Left lobe of liver (tissue), 2 donors: ENCODE measurements around the gene CCDC12. TPM values are rescaled to one million over a fixed set of nuclear protein-coding genes. Genes with fewer than 3 reads are reported as not detected.

Source experiments
- ATAC-seq: fragments of 200-7000 bp; cut with Tn5 transposase; one replicate; pipeline ENCODE4 v1.9.1; 2020; ENCODE audit warnings: mild to moderate bottlenecking, moderate library complexity
- DNase-seq: peaks from one replicate; pipeline ENCODE4 v3.0.0-alpha.2; 2020; ENCODE audit warnings: low spot score
- total RNA-seq: library from RNA; stranded (reverse); gene quantifications from one replicate; pipeline ENCODE4 v1.2.1, GENCODE V29; 2021
- donor health status: DM: no; HTN: no; CAD: no; lungs with moderate emphysema.
- donor health status: DM: no; HTN: yes; CAD: no.

CCDC12 gene
- total RNA-seq, 1 donor from 2014 or later, result 19.3 TPM

GRCh38 chr3:46898321-46899150, 78.0 kb downstream of the CCDC12 start:
- DNase-seq, result no peak
- ATAC-seq, result no peak

GRCh38 chr3:46897829-46898320, 78.7 kb downstream of the CCDC12 start:
- no peak for ATAC-seq
- no peak for DNase-seq

- DNase-seq (no peak), ATAC-seq (no peak)
Observed at GRCh38 chr3:46897031-46897430, 79.5 kb downstream of the CCDC12 start.

GRCh38 chr3:46896386-46896785, 80.2 kb downstream of the CCDC12 start:
- DNase-seq (no peak), ATAC-seq (no peak)

GRCh38 chr3:46895761-46896160, 80.8 kb downstream of the CCDC12 start:
- DNase-seq, result no peak
- ATAC-seq, result no peak

- ATAC-seq (peak; percentile 77), DNase-seq (peak; percentile 78)
Observed at GRCh38 chr3:46895204-46895660, 81.3 kb downstream of the CCDC12 start.

- no peak for DNase-seq
Observed at GRCh38 chr3:46894256-46894655, 82.3 kb downstream of the CCDC12 start.

GRCh38 chr3:46893763-46894162, 82.8 kb downstream of the CCDC12 start:
- ATAC-seq (no peak), DNase-seq (no peak)

More at GRCh38 chr3:46894256-46894655, 82.3 kb downstream of the CCDC12 start:
- no peak for ATAC-seq

- no peak for DNase-seq
- ATAC-seq, result no peak
Observed at GRCh38 chr3:46893146-46893748, 83.3 kb downstream of the CCDC12 start.

- DNase-seq (peak; percentile 74), ATAC-seq (peak; percentile 75)
Observed at GRCh38 chr3:46892285-46893145, 84.0 kb downstream of the CCDC12 start.

- ATAC-seq (no peak), DNase-seq (no peak)
Observed at GRCh38 chr3:46891132-46891531, 85.4 kb downstream of the CCDC12 start.

- no peak for DNase-seq
- no peak for ATAC-seq
Observed at GRCh38 chr3:46890132-46890531, 86.4 kb downstream of the CCDC12 start.

- DNase-seq (no peak), ATAC-seq (no peak)
Observed at GRCh38 chr3:46889381-46890110, 87.0 kb downstream of the CCDC12 start.

- ATAC-seq, result no peak
- no peak for DNase-seq
Observed at GRCh38 chr3:46888705-46889104, 87.8 kb downstream of the CCDC12 start.

GRCh38 chr3:46887980-46888494, 88.5 kb downstream of the CCDC12 start:
- DNase-seq (no peak), ATAC-seq (no peak)

GRCh38 chr3:46885612-46886011, 90.9 kb downstream of the CCDC12 start:
- DNase-seq (no peak), ATAC-seq (no peak)

GRCh38 chr3:46884929-46885328, 91.6 kb downstream of the CCDC12 start:
- no peak for DNase-seq
- no peak for ATAC-seq

- no peak for ATAC-seq
- no peak for DNase-seq
Observed at GRCh38 chr3:46884427-46884826, 92.1 kb downstream of the CCDC12 start.

- DNase-seq (no peak), ATAC-seq (no peak)
Observed at GRCh38 chr3:46883830-46884185, 92.7 kb downstream of the CCDC12 start.
